B cell (primary cell): Measurements from ENCODE around the gene FBXL4. TPM values are rescaled to one million over a fixed set of nuclear protein-coding genes. Genes with fewer than 3 reads are reported as not detected.

ENCODE experiments used
- ATAC-seq: fragments of 200-7000 bp; cut with Tn5 transposase; one replicate; pipeline ENCODE4 v1.10.0; 2021; ENCODE audit warnings: low read depth, mild to moderate bottlenecking, moderate number of reproducible peaks, moderate library complexity
- CTCF ChIA-PET: fragments of 350-600 bp; sonication (Branson Sonifier 250); formaldehyde crosslinking; loops from one replicate; lab custom pipeline; 2021; ENCODE audit warnings: antibody characterized with exemption, inconsistent platforms; lab: Charles Lee
- POLR2A ChIA-PET: fragments of 350-600 bp; sonication (Branson Sonifier 250); formaldehyde crosslinking; loops from one replicate; lab custom pipeline; 2021; ENCODE audit warnings: antibody characterized with exemption; lab: Charles Lee
- DNase-seq: peaks from one replicate; pipeline ENCODE4 v3.0.0; 2013
- H2AFZ ChIP-seq: 2 replicates; pipeline ENCODE4 v1.6.1; 2012; ENCODE audit warnings: mild to moderate bottlenecking, low read depth, low read length; ENCODE audit not compliant: insufficient read depth, poor library complexity, severe bottlenecking
- H3K27ac ChIP-seq, 2 donors: 1 replicate in 1 of 2; 2 replicates in 1 of 2; pipeline ENCODE4 v1.5.1; 2012 to 2013; ENCODE audit warnings: low read length in 2 of 2, mild to moderate bottlenecking in 2 of 2, moderate library complexity in 1 of 2
- H3K27me3 ChIP-seq, 4 experiments: fragments of 200-600 bp in 1 of 4; sonication (generic) in 1 of 4; replicated peaks in 1 of 4; 1 replicate in 2 of 4; 2 replicates in 2 of 4; pipeline versions ENCODE4 v1.6.1 to v1.7.0; 2013 to 2016; ENCODE audit warnings: low read length in 3 of 4, mild to moderate bottlenecking in 2 of 4, mixed read lengths in 1 of 4, moderate library complexity in 1 of 4; ENCODE audit not compliant: insufficient read depth in 4 of 4, control insufficient read depth in 3 of 4; ENCODE audit errors: control extremely low read depth in 1 of 4
- H3K36me3 ChIP-seq, 2 experiments: replicated peaks in 1 of 2; 1 replicate in 1 of 2; 2 replicates in 1 of 2; pipeline versions ENCODE4 v1.6.1 to v1.7.1; 2013; ENCODE audit warnings: low read length in 1 of 2; ENCODE audit not compliant: insufficient read depth in 2 of 2, control insufficient read depth in 1 of 2; ENCODE audit errors: control extremely low read depth in 1 of 2, extremely low read depth in 1 of 2
- H3K4me1 ChIP-seq, 2 donors: fragments of 200-600 bp in 1 of 2; sonication (generic) in 1 of 2; 1 replicate in 1 of 2; 2 replicates in 1 of 2; pipeline versions ENCODE4 v1.5.1 to v1.6.1; 2013 to 2017; ENCODE audit warnings: low read length in 2 of 2; ENCODE audit not compliant: control insufficient read depth in 2 of 2, insufficient read depth in 2 of 2
- H3K4me2 ChIP-seq: replicated peaks from 2 replicates; pipeline ENCODE3; 2012; ENCODE audit warnings: mild to moderate bottlenecking, low read depth, low read length; ENCODE audit not compliant: poor library complexity, severe bottlenecking
- H3K4me3 ChIP-seq, 5 experiments: fragments of 200-600 bp in 1 of 5; sonication (generic) in 1 of 5; 1 replicate in 3 of 5; 2 replicates in 2 of 5; pipeline versions ENCODE4 v1.5.1 to v1.7.0; 2011 to 2016; ENCODE audit warnings: low read length in 4 of 5, mild to moderate bottlenecking in 4 of 5, low read depth in 2 of 5, control low read depth in 1 of 5, moderate library complexity in 1 of 5; ENCODE audit not compliant: insufficient read depth in 1 of 5; ENCODE audit errors: control extremely low read depth in 1 of 5, extremely low read depth in 1 of 5
- H3K79me2 ChIP-seq: fragments of 200-600 bp; sonication (generic); one replicate; pipeline ENCODE4 v1.6.0; 2016; ENCODE audit warnings: low read length; ENCODE audit not compliant: control insufficient read depth, insufficient read depth
- H3K9ac ChIP-seq: fragments of 200-600 bp; sonication (generic); 2 replicates; pipeline ENCODE4 v1.6.1; 2017; ENCODE audit warnings: mild to moderate bottlenecking, low read length, moderate library complexity
- H3K9me3 ChIP-seq, 3 donors: one replicate each; pipeline versions ENCODE4 v1.6.1 to v1.7.1; 2013; ENCODE audit warnings: low read length in 2 of 3; ENCODE audit not compliant: control insufficient read depth in 2 of 3, insufficient read depth in 1 of 3; ENCODE audit errors: control extremely low read depth in 1 of 3
- H4K20me1 ChIP-seq: 2 replicates; pipeline ENCODE4 v1.6.0; 2012; ENCODE audit warnings: mild to moderate bottlenecking, low read length; ENCODE audit not compliant: insufficient read depth, control insufficient read depth, poor library complexity, severe bottlenecking
- H3K27ac Mint-ChIP-seq: one replicate; pipeline ENCODE4 v1.8.0; 2021; ENCODE audit warnings: mixed read lengths
- H3K27me3 Mint-ChIP-seq: one replicate; pipeline ENCODE4 v1.8.0; 2021; ENCODE audit warnings: mixed read lengths
- H3K4me1 Mint-ChIP-seq: one replicate; pipeline ENCODE4 v1.8.0; 2021; ENCODE audit warnings: mixed read lengths
- H3K4me3 Mint-ChIP-seq: one replicate; pipeline ENCODE4 v1.8.0; 2021; ENCODE audit warnings: mixed read lengths
- H3K9me3 Mint-ChIP-seq: one replicate; pipeline ENCODE4 v1.8.0; 2022; ENCODE audit warnings: mixed read lengths; ENCODE audit not compliant: insufficient read depth
- EZH2 ChIP-seq: IDR thresholded peaks from 2 replicates; pipeline ENCODE4 v1.6.1; 2012; ENCODE audit warnings: borderline replicate concordance, low read depth, mild to moderate bottlenecking, moderate library complexity, low read length; ENCODE audit not compliant: insufficient read depth, poor library complexity, severe bottlenecking
- whole genome bisulfite sequencing: methylation state at CpG from one replicate; pipeline ENCODE4 v1.1.5; 2013; ENCODE audit warnings: missing lambda C conversion rate; ENCODE audit not compliant: insufficient coverage; 5-methylcytosine and 5-hydroxymethylcytosine counted together
- intact Hi-C: fragments of 100-400 bp; cut with micrococcal nuclease; formaldehyde crosslinking; loops from one replicate; pipeline ENCODE4 v1.10.0; 2022
- polyA plus RNA-seq: library from polyadenylated mRNA; depleted of rRNA; stranded (reverse); fragments of >200 nt; gene quantifications from 2 replicates; pipeline ENCODE4 v1.2.3, GENCODE V29; 2012
- total RNA-seq, 2 donors: library from RNA; stranded (reverse); fragments of 120-200 nt in 1 of 2; gene quantifications; 1 replicate in 1 of 2; 2 replicates in 1 of 2; pipeline versions ENCODE4 v1.2.3 to v1.2.4, GENCODE V29; 2013 to 2022
- TF ChIP-seq, protein P1 (sequence below): fragments of 200-600 bp; IDR thresholded peaks from one replicate; pipeline ENCODE4 v1.8.0; 2022; ENCODE audit warnings: antibody characterized with exemption, mild to moderate bottlenecking

Gene FBXL4
- total and polyA plus RNA-seq, 2 donors (not counting 1 experiment from before 2014, with no cell fraction given) = 9.2 to 22.0 TPM

DNA sequence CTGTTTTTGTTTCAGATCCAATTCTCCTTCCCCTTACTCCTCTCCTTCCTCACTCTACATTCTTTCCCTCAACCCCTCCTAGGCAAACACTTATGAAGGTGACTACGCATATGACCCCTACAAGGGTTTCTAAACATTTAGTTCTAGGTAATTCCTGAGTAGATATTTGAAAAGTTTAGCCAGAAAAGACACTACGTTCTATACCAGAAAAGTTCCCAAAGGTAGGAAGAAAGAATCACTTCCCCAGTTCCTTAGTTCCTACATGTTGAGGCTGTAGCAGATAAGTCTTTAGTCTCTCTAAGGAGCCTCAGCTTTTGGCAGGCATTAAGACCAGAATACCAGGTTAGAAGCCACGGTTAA, 101.7 kb downstream of the FBXL4 start:
- Mint-ChIP-seq H3K4me1 (peaks cover 33% of the 10 kb centered on the region), H3K27me3 (peaks cover 67% of the 10 kb centered on the region), H3K4me3 (peak overlapping the region; percentile 78), H3K27ac (peak overlapping the region; percentile 37), H3K9me3 (no peaks in the 10 kb centered on the region)
- Histone ChIP-seq H4K20me1 (no peaks in the 10 kb centered on the region), H3K36me3 (no peaks in the 10 kb centered on the region), H2AFZ (no peak overlapping the region), H3K27me3 (peaks cover 0 to 83% (median 71%) of the 10 kb centered on the region in 4 experiments), H3K9me3 (peaks cover 0 to 32% (median 0%) of the 10 kb centered on the region in 3 donors), H3K79me2 (no peaks in the 10 kb centered on the region), H3K4me1 (peaks cover 39 to 55% of the 10 kb centered on the region in 2 donors), H3K27ac (no peak overlapping the region), H3K4me2 (no peak overlapping the region), H3K9ac (no peak overlapping the region), H3K4me3 (no peak overlapping the region)
- 80% methylated on average over 1 of the region's 3 CpGs for WGBS
- no peak for TF ChIP-seq EZH2
- TF ChIP-seq, protein P1, sequence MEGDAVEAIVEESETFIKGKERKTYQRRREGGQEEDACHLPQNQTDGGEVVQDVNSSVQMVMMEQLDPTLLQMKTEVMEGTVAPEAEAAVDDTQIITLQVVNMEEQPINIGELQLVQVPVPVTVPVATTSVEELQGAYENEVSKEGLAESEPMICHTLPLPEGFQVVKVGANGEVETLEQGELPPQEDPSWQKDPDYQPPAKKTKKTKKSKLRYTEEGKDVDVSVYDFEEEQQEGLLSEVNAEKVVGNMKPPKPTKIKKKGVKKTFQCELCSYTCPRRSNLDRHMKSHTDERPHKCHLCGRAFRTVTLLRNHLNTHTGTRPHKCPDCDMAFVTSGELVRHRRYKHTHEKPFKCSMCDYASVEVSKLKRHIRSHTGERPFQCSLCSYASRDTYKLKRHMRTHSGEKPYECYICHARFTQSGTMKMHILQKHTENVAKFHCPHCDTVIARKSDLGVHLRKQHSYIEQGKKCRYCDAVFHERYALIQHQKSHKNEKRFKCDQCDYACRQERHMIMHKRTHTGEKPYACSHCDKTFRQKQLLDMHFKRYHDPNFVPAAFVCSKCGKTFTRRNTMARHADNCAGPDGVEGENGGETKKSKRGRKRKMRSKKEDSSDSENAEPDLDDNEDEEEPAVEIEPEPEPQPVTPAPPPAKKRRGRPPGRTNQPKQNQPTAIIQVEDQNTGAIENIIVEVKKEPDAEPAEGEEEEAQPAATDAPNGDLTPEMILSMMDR = peak; percentile 54
- ATAC-seq (no peak), DNase-seq (no peak)
- CTCF ChIA-PET = interaction anchor here (1.0 to 1.9 kb wide), 3 partner anchors 12 to 1348 kb away, joined by 3 to 6 read pairs (median 5); partner anchors contain the start of gene POU3F2
- POLR2A ChIA-PET = no interaction called here
- intact Hi-C loops = loop anchor here (5.0 kb wide), 1 partner anchor 101 kb away; the partner anchor contains the start of gene FBXL4

DNA sequence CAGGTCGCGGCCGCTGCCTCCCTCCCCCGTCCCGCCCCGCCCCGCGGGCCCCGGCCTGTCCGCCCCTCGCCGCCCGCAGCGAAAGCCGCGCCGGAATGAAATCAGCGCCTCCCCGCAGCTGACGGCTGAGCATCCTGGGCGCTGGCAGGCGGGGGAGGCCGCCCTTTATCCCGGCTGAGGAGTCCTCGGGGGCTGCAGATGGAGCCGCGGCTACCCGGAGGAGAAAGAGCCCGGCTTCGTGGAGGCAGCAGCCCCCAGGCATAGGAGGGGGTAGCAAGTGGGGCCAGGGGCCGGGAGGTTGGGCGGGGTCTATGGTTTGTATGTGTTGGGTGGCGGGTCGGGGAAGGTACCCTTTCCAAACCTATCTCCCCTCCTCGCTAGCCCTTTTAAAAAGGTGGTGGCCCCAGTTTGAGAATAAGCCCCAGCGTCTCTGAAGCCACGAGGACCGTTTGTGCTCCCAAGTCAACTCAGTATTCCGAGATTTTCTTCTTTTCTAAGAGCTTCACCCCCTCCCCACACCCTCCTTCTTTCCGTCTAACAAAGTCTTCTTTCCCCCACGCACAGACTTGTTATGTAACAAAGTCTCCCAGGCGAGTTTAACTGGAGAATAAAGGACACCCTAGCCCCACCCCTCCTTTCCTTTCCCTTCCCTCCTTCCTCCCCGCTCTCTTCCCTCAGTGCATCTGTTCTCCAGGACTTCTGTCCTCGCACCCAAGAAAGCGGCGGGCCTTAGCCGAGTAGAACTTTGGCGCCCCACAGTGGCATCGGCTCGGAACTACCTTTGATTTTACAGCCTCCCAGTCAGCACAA, 102.3 kb downstream of the FBXL4 start:
- Histone ChIP-seq H3K9ac (peak overlapping the region; percentile 34), H3K4me2 (peak overlapping the region; percentile 72), H3K9me3 (peaks cover 0 to 32% (median 0%) of the 10 kb centered on the region in 3 donors), H3K79me2 (no peaks in the 10 kb centered on the region), H3K27ac (no peak overlapping the region), H3K27me3 (peaks cover 0 to 87% (median 76%) of the 10 kb centered on the region in 4 experiments), H3K4me1 (peaks cover 39 to 57% of the 10 kb centered on the region in 2 donors), H3K4me3 (peak overlapping the region in 3 of 5 experiments; percentile 9 to 27 (median 24)), H2AFZ (peak overlapping the region; percentile 4), H4K20me1 (no peaks in the 10 kb centered on the region), H3K36me3 (no peaks in the 10 kb centered on the region)
- no peaks in the 10 kb centered on the region for H3K9me3 Mint-ChIP-seq
- intact Hi-C loops = loop anchor here (2.0 to 5.0 kb wide), 2 partner anchors 15 to 102 kb away; partner anchors contain the start of gene FBXL4
- ChIA-PET CTCF (interaction anchor here (0.6 to 1.9 kb wide), 7 partner anchors 9 to 1348 kb away, joined by 3 to 6 read pairs (median 5); partner anchors contain the start of gene POU3F2), POLR2A (no interaction called here)
- peaks cover 33% of the 10 kb centered on the region for H3K4me1 Mint-ChIP-seq
- peak; percentile 78 for DNase-seq
- peak overlapping the region; percentile 78 for H3K4me3 Mint-ChIP-seq
- peaks cover 73% of the 10 kb centered on the region for H3K27me3 Mint-ChIP-seq
- 2% methylated on average over 43 of the region's 50 CpGs for WGBS
- H3K27ac Mint-ChIP-seq = no peak overlapping the region
- ATAC-seq = peak; percentile 72
- TF ChIP-seq, protein P1 = peak; percentile 89
- peak; percentile 87 for TF ChIP-seq EZH2
